OCI-LY1 (cell line): ENCODE results near the gene HOXC6.
A peak's percentile ranks its signal among the peaks of the same experiment; 100 is the strongest.

Experiments
- H2AFZ ChIP-seq: fragments of 200-600 bp; sonication (generic), shearing (Covaris generic); 2 replicates; pipeline ENCODE4 v1.6.0; 2014; ENCODE audit warnings: antibody characterized with exemption, mild to moderate bottlenecking, low read length
- H3F3A ChIP-seq: fragments of 200-600 bp; sonication (generic), shearing (Covaris generic); 2 replicates; pipeline ENCODE4 v1.6.0; 2014; ENCODE audit warnings: mild to moderate bottlenecking, antibody characterized with exemption, low read length, moderate library complexity; ENCODE audit not compliant: insufficient read depth
- H3K27ac ChIP-seq: fragments of 200-600 bp; sonication (generic); 2 replicates; pipeline ENCODE4 v1.5.1; 2014; ENCODE audit warnings: low read length, mixed run types, mild to moderate bottlenecking, low read depth; ENCODE audit not compliant: poor library complexity, severe bottlenecking
- H3K27me3 ChIP-seq: fragments of 200-600 bp; sonication (generic); 2 replicates; pipeline ENCODE4 v1.6.0; 2014; ENCODE audit warnings: antibody characterized with exemption, mild to moderate bottlenecking, low read length, moderate library complexity; ENCODE audit not compliant: insufficient read depth
- H3K36me3 ChIP-seq: fragments of 200-600 bp; sonication (generic); 2 replicates; pipeline ENCODE4 v1.6.1; 2014; ENCODE audit warnings: mild to moderate bottlenecking, antibody characterized with exemption, low read length, moderate library complexity, mixed read lengths; ENCODE audit not compliant: insufficient read depth
- H3K4me1 ChIP-seq: fragments of 200-600 bp; sonication (generic); 2 replicates; pipeline ENCODE4 v1.5.1; 2014; ENCODE audit warnings: mild to moderate bottlenecking, low read length, moderate library complexity; ENCODE audit not compliant: insufficient read depth, severe bottlenecking
- H3K4me2 ChIP-seq: fragments of 200-600 bp; sonication (generic), shearing (Covaris generic); 2 replicates; pipeline ENCODE4 v1.6.1; 2014; ENCODE audit warnings: low read length
- H3K4me3 ChIP-seq: fragments of 200-600 bp; sonication (generic); 2 replicates; pipeline ENCODE4 v1.5.1; 2014; ENCODE audit warnings: low read length, low read depth, mild to moderate bottlenecking, mixed read lengths; ENCODE audit not compliant: poor library complexity, severe bottlenecking
- H3K79me2 ChIP-seq: fragments of 200-600 bp; shearing (Covaris generic); 2 replicates; pipeline ENCODE4 v1.6.1; 2016; ENCODE audit warnings: mixed run types, low read length, mixed read lengths; ENCODE audit not compliant: insufficient read depth
- H3K9ac ChIP-seq: fragments of 200-600 bp; sonication (generic), shearing (Covaris generic); 2 replicates; pipeline ENCODE4 v1.6.1; 2014; ENCODE audit warnings: mild to moderate bottlenecking, low read length, mixed read lengths
- H3K9me2 ChIP-seq: fragments of 200-600 bp; sonication (generic), shearing (Covaris generic); 2 replicates; pipeline ENCODE4 v1.6.1; 2014; ENCODE audit warnings: low read depth, mild to moderate bottlenecking, low read length, mixed read lengths
- H3K9me3 ChIP-seq: fragments of 200-600 bp; shearing (Covaris generic); 2 replicates; pipeline ENCODE4 v1.6.1; 2014; ENCODE audit warnings: low read length, mixed read lengths
- H4K20me1 ChIP-seq: fragments of 200-600 bp; sonication (generic), shearing (Covaris generic); 2 replicates; pipeline ENCODE4 v1.6.0; 2016; ENCODE audit warnings: mild to moderate bottlenecking, low read length; ENCODE audit not compliant: insufficient read depth
- EZH2 ChIP-seq: fragments of 200-600 bp; sonication (generic), shearing (Covaris generic); IDR thresholded peaks from 2 replicates; pipeline ENCODE4 v1.8.0; 2017; ENCODE audit warnings: borderline replicate concordance, mixed run types, mild to moderate bottlenecking, antibody characterized with exemption, low read length, moderate library complexity, mixed read lengths
- TF ChIP-seq, protein P1 (sequence below): fragments of 200-600 bp; sonication (generic), shearing (Covaris generic); IDR thresholded peaks from 2 replicates; pipeline ENCODE4 v1.5.1; 2017; ENCODE audit warnings: mild to moderate bottlenecking, antibody characterized with exemption, low read length, moderate library complexity, mixed read lengths

HOXC6 gene

DNA sequence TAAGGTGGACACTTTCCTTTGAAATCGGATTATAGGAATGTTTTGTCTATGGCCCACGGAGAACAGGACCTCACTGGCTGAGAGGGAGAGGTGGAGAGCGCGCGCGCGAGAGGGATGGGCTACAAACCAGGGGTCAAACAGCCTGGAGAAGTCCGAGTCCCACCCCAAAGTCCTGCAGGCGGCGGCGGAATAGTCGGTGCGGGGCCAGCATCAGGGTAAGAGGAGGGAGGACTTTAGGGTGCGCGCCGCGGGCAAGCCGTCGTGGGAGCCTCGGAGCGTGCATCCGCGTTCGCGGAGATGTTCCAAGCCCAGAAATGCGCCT is 22.7 kb upstream of the HOXC6 start:
- peaks cover 6% of the 10 kb centered on the region for H3K4me1 ChIP-seq
- no peaks in the 10 kb centered on the region for H3K36me3 ChIP-seq
- H3K4me3 ChIP-seq, result no peak overlapping the region
- no peaks in the 10 kb centered on the region for H3K79me2 ChIP-seq
- 0 out of 2 replicates have a peak, but pooled peaks cover 6% of the 10 kb centered on the region for H3K27me3 ChIP-seq
- H4K20me1 ChIP-seq, result no peaks in the 10 kb centered on the region
- no peaks in the 10 kb centered on the region for H3K9me3 ChIP-seq
- no peak overlapping the region for H3K27ac ChIP-seq
- no peak overlapping the region for H2AFZ ChIP-seq
- no peak for TF ChIP-seq EZH2
- TF ChIP-seq, protein P1, sequence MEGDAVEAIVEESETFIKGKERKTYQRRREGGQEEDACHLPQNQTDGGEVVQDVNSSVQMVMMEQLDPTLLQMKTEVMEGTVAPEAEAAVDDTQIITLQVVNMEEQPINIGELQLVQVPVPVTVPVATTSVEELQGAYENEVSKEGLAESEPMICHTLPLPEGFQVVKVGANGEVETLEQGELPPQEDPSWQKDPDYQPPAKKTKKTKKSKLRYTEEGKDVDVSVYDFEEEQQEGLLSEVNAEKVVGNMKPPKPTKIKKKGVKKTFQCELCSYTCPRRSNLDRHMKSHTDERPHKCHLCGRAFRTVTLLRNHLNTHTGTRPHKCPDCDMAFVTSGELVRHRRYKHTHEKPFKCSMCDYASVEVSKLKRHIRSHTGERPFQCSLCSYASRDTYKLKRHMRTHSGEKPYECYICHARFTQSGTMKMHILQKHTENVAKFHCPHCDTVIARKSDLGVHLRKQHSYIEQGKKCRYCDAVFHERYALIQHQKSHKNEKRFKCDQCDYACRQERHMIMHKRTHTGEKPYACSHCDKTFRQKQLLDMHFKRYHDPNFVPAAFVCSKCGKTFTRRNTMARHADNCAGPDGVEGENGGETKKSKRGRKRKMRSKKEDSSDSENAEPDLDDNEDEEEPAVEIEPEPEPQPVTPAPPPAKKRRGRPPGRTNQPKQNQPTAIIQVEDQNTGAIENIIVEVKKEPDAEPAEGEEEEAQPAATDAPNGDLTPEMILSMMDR, result no peak
- no peaks in the 10 kb centered on the region for H3K9me2 ChIP-seq
- H3K4me2 ChIP-seq, result no peak overlapping the region
- H3K9ac ChIP-seq, result no peak overlapping the region
- H3F3A ChIP-seq, result no peaks in the 10 kb centered on the region

DNA sequence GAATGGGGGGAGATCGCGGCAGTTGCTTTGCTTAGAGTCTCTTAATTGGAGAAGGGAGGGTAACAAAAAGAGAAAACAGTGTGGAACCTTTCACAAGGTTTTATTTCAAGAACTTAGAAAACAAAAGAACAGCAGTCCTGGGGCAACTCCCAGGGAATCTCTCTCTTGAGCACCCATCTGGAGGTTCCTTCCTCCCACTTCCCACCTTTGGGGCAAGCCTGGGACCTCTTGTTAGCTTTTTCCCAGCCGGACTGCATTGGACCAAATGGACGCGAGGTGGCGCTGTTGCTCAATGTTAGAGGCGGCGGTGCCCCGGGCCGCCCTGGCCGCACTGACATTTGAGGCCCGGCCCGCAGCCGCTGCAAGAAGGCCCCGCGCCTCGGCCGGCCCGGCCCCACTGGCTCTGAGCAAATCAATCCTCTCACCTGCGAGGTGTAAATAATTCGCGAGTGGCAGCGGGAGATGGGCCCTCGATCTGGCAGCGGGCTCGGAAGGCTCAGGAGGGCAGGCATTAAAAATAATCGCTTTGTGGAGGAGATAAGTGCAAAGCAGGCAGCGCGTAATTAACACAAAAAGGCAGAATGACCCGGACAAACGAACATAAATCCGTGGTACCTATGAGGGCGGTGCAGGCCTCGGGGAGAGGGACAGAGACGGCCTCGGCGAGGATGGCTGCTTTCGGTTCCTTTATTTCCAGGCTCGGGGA is 22.2 kb upstream of the HOXC6 start:
- Histone ChIP-seq H3K4me1 (peaks cover 6% of the 10 kb centered on the region), H3K9me3 (no peaks in the 10 kb centered on the region), H4K20me1 (no peaks in the 10 kb centered on the region), H3K4me2 (peak overlapping the region; percentile 50; the same call in 1 of the 2 replicates), H3K79me2 (no peaks in the 10 kb centered on the region), H3K27ac (no peak overlapping the region), H3K9me2 (no peaks in the 10 kb centered on the region), H3F3A (no peaks in the 10 kb centered on the region), H3K9ac (peak overlapping the region; percentile 34; the same call in 1 of the 2 replicates), H3K36me3 (no peaks in the 10 kb centered on the region), H2AFZ (no peak overlapping the region), H3K27me3 (0 out of 2 replicates have a peak, but pooled peaks cover 6% of the 10 kb centered on the region), H3K4me3 (peak overlapping the region; percentile 2)
- TF ChIP-seq EZH2, result no peak
- TF ChIP-seq, protein P1, result peak; percentile 91

DNA sequence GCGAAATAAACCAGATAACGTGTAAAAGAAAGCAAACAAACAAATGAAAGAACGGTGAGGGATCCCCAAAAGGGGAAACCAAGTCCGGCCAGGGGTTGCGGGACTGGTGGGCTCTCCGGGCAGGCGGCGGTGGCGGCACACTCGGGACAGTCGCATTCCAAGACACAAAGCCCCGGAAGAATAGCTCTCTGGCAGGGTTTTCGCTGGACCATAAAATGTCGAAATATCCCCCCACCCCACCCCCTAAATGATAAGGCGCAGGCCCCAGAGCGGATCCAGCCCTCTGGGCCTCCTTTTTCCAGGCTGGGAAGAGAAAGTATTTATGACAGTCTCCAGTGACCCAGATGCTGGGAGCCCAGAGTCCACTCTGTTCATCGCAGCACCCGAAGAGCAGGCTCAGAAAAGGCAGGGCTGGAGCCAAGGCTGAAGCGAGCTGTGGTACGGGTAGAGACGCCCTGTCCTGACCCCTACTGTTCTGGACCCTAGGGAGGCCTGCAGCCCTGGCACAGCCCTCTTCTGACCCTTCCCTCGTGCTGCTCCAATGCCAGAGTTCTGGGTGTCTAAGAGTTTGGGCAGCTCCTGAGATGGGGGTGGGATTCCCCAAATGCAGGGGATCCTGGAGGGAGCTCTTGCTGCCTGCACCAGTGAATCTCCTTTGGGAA is 21.6 kb upstream of the HOXC6 start:
- Histone ChIP-seq H3K27me3 (0 out of 2 replicates have a peak, but pooled peaks cover 6% of the 10 kb centered on the region), H3K27ac (no peak overlapping the region), H3K9me3 (no peaks in the 10 kb centered on the region), H3K4me1 (peaks cover 6% of the 10 kb centered on the region), H3K4me3 (no peak overlapping the region), H3K9me2 (no peaks in the 10 kb centered on the region), H3K79me2 (no peaks in the 10 kb centered on the region), H3K36me3 (no peaks in the 10 kb centered on the region), H2AFZ (no peak overlapping the region), H3F3A (no peaks in the 10 kb centered on the region), H3K9ac (no peak overlapping the region; the same call in 1 of the 2 replicates), H3K4me2 (peak overlapping the region; percentile 50; the same call in 1 of the 2 replicates), H4K20me1 (no peaks in the 10 kb centered on the region)
- no peak for TF ChIP-seq EZH2
- TF ChIP-seq, protein P1, result no peak
